Esophagus muscularis mucosa (tissue), 4 donors: ENCODE results near the gene CLEC9A. TPM values are rescaled to one million over a fixed set of nuclear protein-coding genes. Genes with fewer than 3 reads are reported as not detected.

Experiments used
- DNase-seq: peaks from one replicate; pipeline ENCODE4 v3.0.0-alpha.2; 2017; ENCODE audit errors: extremely low spot score
- H3K27ac ChIP-seq, 4 donors: fragments of 200-600 bp; sonication (generic); replicated peaks in 1 of 4; 1 replicate in 3 of 4; 2 replicates in 1 of 4; pipeline ENCODE4 v1.5.1; 2016 to 2019; ENCODE audit warnings: mild to moderate bottlenecking in 1 of 4
- H3K27me3 ChIP-seq, 4 donors: fragments of 200-600 bp; sonication (generic); one replicate each; pipeline versions ENCODE4 v1.5.1 to v1.6.0; 2016 to 2019
- H3K36me3 ChIP-seq, 4 donors: fragments of 200-600 bp; sonication (generic); one replicate each; pipeline ENCODE4 v1.5.1; 2016 to 2019
- H3K4me1 ChIP-seq, 4 donors: fragments of 200-600 bp; sonication (generic); one replicate each; pipeline ENCODE4 v1.5.1; 2016 to 2019
- H3K4me3 ChIP-seq, 4 donors: fragments of 200-600 bp; sonication (generic); 1 replicate in 2 of 4; 2 replicates in 2 of 4; pipeline ENCODE4 v1.5.1; 2016 to 2019; ENCODE audit warnings: mild to moderate bottlenecking in 4 of 4, moderate library complexity in 1 of 4
- H3K9me3 ChIP-seq, 4 donors: fragments of 200-600 bp; sonication (generic); 1 replicate in 3 of 4; 2 replicates in 1 of 4; pipeline ENCODE4 v1.5.1; 2016 to 2019
- EP300 ChIP-seq: sonication (generic); formaldehyde crosslinking; IDR thresholded peaks from one replicate; pipeline ENCODE4 v1.6.1; 2017; ENCODE audit warnings: antibody characterized with exemption
- POLR2A ChIP-seq: fragments of 450-650 bp; IDR thresholded peaks from one replicate; pipeline ENCODE4 v1.6.1; 2017; ENCODE audit warnings: antibody characterized with exemption, moderate library complexity, mild to moderate bottlenecking, low read depth
- POLR2AphosphoS5 ChIP-seq, 2 donors: sonication (generic); formaldehyde crosslinking; IDR thresholded peaks; one replicate each; pipeline ENCODE4 v1.6.1; 2017; ENCODE audit warnings: antibody characterized with exemption in 2 of 2
- WGBS: methylation state at CpG from one replicate; pipeline ENCODE4 v1.1.5; 2018; 5-methylcytosine and 5-hydroxymethylcytosine counted together
- intact Hi-C: fragments of 100-400 bp; cut with DNase I; formaldehyde crosslinking; loops from one replicate; pipeline ENCODE4 v1.15.1; 2023
- total RNA-seq, 4 donors: library from RNA; depleted of rRNA; stranded (reverse); fragments of >200 nt; gene quantifications; one replicate each; pipeline versions ENCODE4 v1.1.0 to v1.2.1, GENCODE V29; 2016
- TF ChIP-seq, protein P1 (sequence below), 3 experiments: fragments of 200-600 bp in 2 of 3; fragments of 450-650 bp in 1 of 3; sonication (generic) in 2 of 3; IDR thresholded peaks; one replicate each; pipeline ENCODE4 v1.5.1; 2017 to 2019; ENCODE audit warnings: antibody characterized with exemption in 3 of 3, mild to moderate bottlenecking in 2 of 3, moderate library complexity in 1 of 3

The CLEC9A gene
- total RNA-seq, 4 donors from 2014 or later = 0.17 TPM; not detected in 3

DNA sequence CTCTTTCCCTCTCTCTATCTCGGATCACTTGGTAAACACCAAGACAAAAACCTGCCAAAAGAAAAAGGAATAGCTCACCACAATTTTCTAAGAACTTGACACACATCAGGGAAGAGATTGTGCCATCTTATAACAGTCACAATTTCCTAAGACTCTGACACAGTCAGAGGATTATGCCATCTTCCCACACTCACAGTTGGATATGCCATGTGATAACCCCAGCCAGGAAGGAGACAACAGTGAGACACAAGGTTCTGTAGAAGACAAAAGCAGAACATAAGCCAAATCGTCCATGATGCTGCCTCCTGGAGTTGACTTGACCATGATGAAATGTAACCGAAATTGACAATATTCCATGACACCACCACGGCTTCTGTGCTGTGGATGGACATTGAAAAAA, 2.8 kb upstream of the CLEC9A start:
- DNase-seq = no peak
- H3K9me3 ChIP-seq = no peaks in the 10 kb centered on the region
- no peak overlapping the region for H3K27ac ChIP-seq
- TF ChIP-seq POLR2AphosphoS5 (IDR thresholded peaks at IDR 0.05) = no peak
- TF ChIP-seq, protein P1, sequence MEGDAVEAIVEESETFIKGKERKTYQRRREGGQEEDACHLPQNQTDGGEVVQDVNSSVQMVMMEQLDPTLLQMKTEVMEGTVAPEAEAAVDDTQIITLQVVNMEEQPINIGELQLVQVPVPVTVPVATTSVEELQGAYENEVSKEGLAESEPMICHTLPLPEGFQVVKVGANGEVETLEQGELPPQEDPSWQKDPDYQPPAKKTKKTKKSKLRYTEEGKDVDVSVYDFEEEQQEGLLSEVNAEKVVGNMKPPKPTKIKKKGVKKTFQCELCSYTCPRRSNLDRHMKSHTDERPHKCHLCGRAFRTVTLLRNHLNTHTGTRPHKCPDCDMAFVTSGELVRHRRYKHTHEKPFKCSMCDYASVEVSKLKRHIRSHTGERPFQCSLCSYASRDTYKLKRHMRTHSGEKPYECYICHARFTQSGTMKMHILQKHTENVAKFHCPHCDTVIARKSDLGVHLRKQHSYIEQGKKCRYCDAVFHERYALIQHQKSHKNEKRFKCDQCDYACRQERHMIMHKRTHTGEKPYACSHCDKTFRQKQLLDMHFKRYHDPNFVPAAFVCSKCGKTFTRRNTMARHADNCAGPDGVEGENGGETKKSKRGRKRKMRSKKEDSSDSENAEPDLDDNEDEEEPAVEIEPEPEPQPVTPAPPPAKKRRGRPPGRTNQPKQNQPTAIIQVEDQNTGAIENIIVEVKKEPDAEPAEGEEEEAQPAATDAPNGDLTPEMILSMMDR (IDR thresholded peaks at IDR 0.05) = no peak
- TF ChIP-seq EP300 = no peak
- intact Hi-C loops = no loop called here
- no peaks in the 10 kb centered on the region for H3K4me1 ChIP-seq
- 68% methylated on average over 4 of the region's 4 CpGs for WGBS
- H3K36me3 ChIP-seq = no peaks in the 10 kb centered on the region
- no peak overlapping the region for H3K4me3 ChIP-seq
- no peaks in the 10 kb centered on the region for H3K27me3 ChIP-seq

DNA sequence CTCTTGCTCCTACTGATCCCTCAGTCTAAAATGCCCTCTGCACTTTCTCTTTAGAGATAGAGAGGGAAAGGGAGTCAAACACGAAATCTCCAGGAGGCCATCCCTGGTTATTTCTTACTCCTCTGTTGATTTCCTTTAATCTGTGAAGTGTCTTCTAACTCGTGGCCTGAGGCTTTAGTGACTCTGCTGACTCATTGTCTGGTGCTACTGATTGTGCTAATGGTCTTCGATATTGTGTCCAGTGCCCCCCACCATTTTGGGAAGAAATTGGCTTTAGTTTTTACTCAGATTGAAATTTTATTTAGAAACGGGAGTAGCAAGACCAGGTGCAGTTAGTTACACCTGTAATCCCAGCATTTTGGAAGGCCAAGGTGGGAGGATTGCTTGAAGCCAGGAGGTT, 839 bp downstream of the CLEC9A start:
- TF ChIP-seq EP300 (no peak), POLR2A (no peak)
- WGBS = 70% methylated on average over 4 of the region's 4 CpGs
- Histone ChIP-seq H3K27me3 (no peaks in the 10 kb centered on the region), H3K4me3 (no peak overlapping the region), H3K36me3 (no peaks in the 10 kb centered on the region), H3K9me3 (no peaks in the 10 kb centered on the region), H3K4me1 (peaks cover 0 to 3% (median 0%) of the 10 kb centered on the region in 4 donors), H3K27ac (no peak overlapping the region)
- DNase-seq = no peak
- intact Hi-C loops = no loop called here

DNA sequence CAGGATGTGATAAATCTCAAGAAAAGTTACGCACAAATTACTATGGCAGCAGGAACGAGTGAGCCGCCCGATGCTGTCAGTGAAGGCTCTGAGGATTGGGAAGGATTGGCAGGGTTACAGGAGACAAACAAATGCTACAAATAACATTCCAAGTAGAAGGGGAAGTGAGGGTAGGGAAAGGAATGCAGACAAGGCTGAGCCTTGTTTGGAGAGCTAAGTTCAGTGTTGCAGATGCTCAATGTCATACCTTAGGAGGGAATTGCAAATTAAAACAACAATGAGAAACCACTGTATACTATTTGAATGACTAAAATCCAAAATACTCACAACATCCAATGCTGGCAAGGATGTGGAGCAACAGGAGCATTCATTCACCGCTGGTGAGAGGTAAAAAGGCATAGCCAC, 1.3 kb downstream of the CLEC9A start:
- intact Hi-C loops = no loop called here
- Histone ChIP-seq H3K27me3 (no peaks in the 10 kb centered on the region), H3K27ac (no peak overlapping the region), H3K4me1 (peaks cover 0 to 3% (median 0%) of the 10 kb centered on the region in 4 donors), H3K4me3 (no peak overlapping the region), H3K36me3 (no peaks in the 10 kb centered on the region), H3K9me3 (no peaks in the 10 kb centered on the region)
- no peak for DNase-seq
- WGBS = 69% methylated on average over 5 of the region's 5 CpGs
- TF ChIP-seq EP300 (no peak), POLR2AphosphoS5 (IDR thresholded peaks at IDR 0.05) (no peak), POLR2A (no peak)
- TF ChIP-seq, protein P1 (IDR thresholded peaks at IDR 0.05) = no peak

DNA sequence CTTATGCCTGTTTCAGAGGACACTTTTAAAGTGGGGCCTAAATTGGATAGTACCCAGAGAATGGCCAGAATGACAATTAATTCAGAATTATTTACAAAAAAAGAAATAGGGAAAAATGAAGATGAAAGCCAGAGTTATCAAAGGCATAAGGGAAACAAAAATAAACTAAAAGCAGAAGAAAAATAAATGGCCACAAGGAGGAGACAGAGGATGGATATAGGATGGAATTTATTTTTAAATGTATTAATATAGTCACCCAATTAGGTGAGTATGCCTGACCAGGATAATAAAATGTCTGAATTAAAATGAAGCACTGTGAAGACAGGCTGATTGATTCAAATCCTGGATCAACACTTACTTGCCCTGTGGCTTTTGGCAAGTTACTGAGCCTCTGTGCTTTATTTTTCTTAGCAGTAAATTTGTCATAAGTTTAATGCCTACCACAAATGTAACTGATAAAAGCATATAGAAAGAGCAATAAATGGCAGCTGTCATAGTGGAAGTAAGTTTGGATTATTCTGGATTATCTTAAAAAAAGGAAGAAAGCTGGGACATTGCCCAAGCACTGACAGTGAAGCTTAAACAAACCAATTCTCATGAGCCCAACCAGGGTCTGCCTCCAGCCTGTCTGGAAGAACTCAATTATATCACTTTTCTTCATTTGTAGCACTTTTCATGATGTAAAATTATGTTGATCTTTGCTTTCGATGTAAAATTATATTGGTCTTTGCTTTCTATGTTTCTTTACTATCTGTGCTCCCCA, 3.5 kb downstream of the CLEC9A start:
- Histone ChIP-seq H3K27me3 (no peaks in the 10 kb centered on the region), H3K9me3 (no peaks in the 10 kb centered on the region), H3K27ac (no peak overlapping the region), H3K4me1 (peaks cover 0 to 3% (median 0%) of the 10 kb centered on the region in 4 donors), H3K36me3 (no peaks in the 10 kb centered on the region), H3K4me3 (no peak overlapping the region)
- 21% methylated on average over 1 of the region's 1 CpG for WGBS
- no peak for DNase-seq
- TF ChIP-seq, protein P1 (IDR thresholded peaks at IDR 0.05) = peak; percentile 37 to 52 (median 48)
- no peak for TF ChIP-seq POLR2AphosphoS5 (IDR thresholded peaks at IDR 0.05)
- intact Hi-C loops = loop anchor here (2.0 kb wide), 1 partner anchor 107 kb away; no protein-coding TSS in a partner anchor

DNA sequence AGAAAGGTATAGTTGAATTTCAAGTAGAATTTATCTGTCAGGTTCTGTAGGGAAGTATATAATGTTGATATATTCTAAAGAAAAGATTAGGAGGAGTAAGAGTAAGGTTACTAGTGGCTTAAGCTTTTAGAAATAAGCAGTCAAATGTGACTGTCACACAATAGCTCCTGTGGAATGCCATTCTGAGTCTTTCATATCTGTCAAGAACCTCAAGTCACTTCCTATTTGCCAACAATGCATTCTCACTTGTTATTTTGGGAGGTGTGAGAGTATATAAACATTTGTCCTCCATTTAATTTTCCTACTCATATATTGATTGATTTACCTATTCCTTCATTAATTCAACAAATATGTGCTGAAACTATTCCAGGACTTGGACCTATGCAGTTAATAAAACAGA, 11.7 kb downstream of the CLEC9A start:
- intact Hi-C loops = no loop called here
- Histone ChIP-seq H3K27ac (no peak overlapping the region), H3K4me1 (no peaks in the 10 kb centered on the region), H3K36me3 (no peaks in the 10 kb centered on the region), H3K4me3 (no peak overlapping the region), H3K9me3 (no peaks in the 10 kb centered on the region), H3K27me3 (no peaks in the 10 kb centered on the region)
- DNase-seq = no peak
- TF ChIP-seq POLR2AphosphoS5 (IDR thresholded peaks at IDR 0.05) (no peak), POLR2A (no peak), EP300 (no peak)
- TF ChIP-seq, protein P1 (IDR thresholded peaks at IDR 0.05) = no peak
